GM19467 (cell line): ENCODE data around the gene POLD2.
"Not testable (repeated sequence)": the region's sequence is repeated elsewhere in the genome, so short reads cannot be mapped to it uniquely, and the experiment has no call there.

Source experiments
- ATAC-seq: cut with Tn5 transposase; IDR thresholded peaks from one replicate; pipeline ENCODE4 v1.9.1; 2021; ENCODE audit warnings: mild to moderate bottlenecking, moderate library complexity; ENCODE audit not compliant: unreplicated experiment

POLD2 gene

GRCh38 chr7:44123190-44124003 is at the start of gene POLD2:
Gene POLD2 (minus strand): TSS chr7:44123548. CDS start chr7:44122053, 1,495 bp downstream.
- peak; percentile 96 for ATAC-seq

GRCh38 chr7:44172803-44173424 is 49.6 kb upstream of the POLD2 start:
- ATAC-seq: no peak

- ATAC-seq: no peak
These were observed 49.0 kb upstream of the POLD2 start for GRCh38 chr7:44172352-44172751.

GRCh38 chr7:44171901-44172300 is 48.6 kb upstream of the POLD2 start:
- not testable (repeated sequence) for ATAC-seq

GRCh38 chr7:44167920-44168319 is 44.6 kb upstream of the POLD2 start:
- no peak for ATAC-seq

- ATAC-seq: no peak
These were observed 40.2 kb upstream of the POLD2 start for GRCh38 chr7:44163591-44163990.

- no peak for ATAC-seq
These were observed 39.5 kb upstream of the POLD2 start for GRCh38 chr7:44162785-44163395.

- no peak for ATAC-seq
These were observed 38.8 kb upstream of the POLD2 start for GRCh38 chr7:44162179-44162578.

- ATAC-seq: no peak
These were observed 38.0 kb upstream of the POLD2 start for GRCh38 chr7:44161371-44161770.

GRCh38 chr7:44159824-44160630 is 36.7 kb upstream of the POLD2 start:
- ATAC-seq: no peak

GRCh38 chr7:44158873-44159631 is 35.7 kb upstream of the POLD2 start:
- no peak for ATAC-seq

- ATAC-seq: no peak
These were observed 34.9 kb upstream of the POLD2 start for GRCh38 chr7:44158096-44158872.

- no peak for ATAC-seq
These were observed 34.0 kb upstream of the POLD2 start for GRCh38 chr7:44157116-44158080.

- ATAC-seq: no peak
These were observed 33.2 kb upstream of the POLD2 start for GRCh38 chr7:44156453-44157010.

GRCh38 chr7:44155191-44156185 is 32.1 kb upstream of the POLD2 start:
- no peak for ATAC-seq

- no peak for ATAC-seq
These were observed 31.4 kb upstream of the POLD2 start for GRCh38 chr7:44154703-44155102.

GRCh38 chr7:44153948-44154335 is 30.6 kb upstream of the POLD2 start:
- no peak for ATAC-seq
